HUES64 (cell line): ENCODE measurements around the gene DISC1.
"Not testable (repeated sequence)": the region's sequence is repeated elsewhere in the genome, so short reads cannot be mapped to it uniquely, and the experiment has no call there.

Source experiments
- H3K27ac ChIP-seq: 2 replicates; pipeline ENCODE4 v1.7.0; 2013; ENCODE audit warnings: low read depth, low read length, inconsistent platforms
- H3K27me3 ChIP-seq: 2 replicates; pipeline ENCODE4 v1.6.1; 2013; ENCODE audit warnings: mild to moderate bottlenecking, low read length; ENCODE audit not compliant: insufficient read depth
- H3K36me3 ChIP-seq: 2 replicates; pipeline ENCODE4 v1.6.1; 2013; ENCODE audit warnings: mild to moderate bottlenecking, low read length; ENCODE audit not compliant: insufficient read depth
- H3K4me1 ChIP-seq: 2 replicates; pipeline ENCODE4 v1.6.1; 2013; ENCODE audit warnings: mild to moderate bottlenecking, low read length, moderate library complexity; ENCODE audit not compliant: insufficient read depth
- H3K4me3 ChIP-seq: 2 replicates; pipeline ENCODE4 v1.5.1; 2013; ENCODE audit warnings: mild to moderate bottlenecking, low read length, moderate library complexity
- H3K9ac ChIP-seq: 2 replicates; pipeline ENCODE4 v1.6.1; 2013; ENCODE audit warnings: mild to moderate bottlenecking, low read depth, low read length
- H3K9me3 ChIP-seq: 2 replicates; pipeline ENCODE4 v1.6.1; 2013; ENCODE audit warnings: low read depth, low read length; ENCODE audit not compliant: insufficient read depth
- WGBS: fragments of 150-250, 120-280 bp; methylation state at CpG from one replicate; pipeline ENCODE4 v1.1.7; 2013; ENCODE audit warnings: missing lambda C conversion rate; 5-methylcytosine and 5-hydroxymethylcytosine counted together

DISC1 gene

GRCh38 chr1:231625975-231626534 lies 535 bp upstream of the DISC1 start:
- Histone ChIP-seq H3K9me3 (no peaks in the 10 kb centered on the region), H3K27me3 (peaks cover 42% of the 10 kb centered on the region), H3K4me1 (peaks cover 9% of the 10 kb centered on the region), H3K9ac (no peak overlapping the region; the same call in 1 of the 2 replicates), H3K36me3 (no peaks in the 10 kb centered on the region), H3K27ac (no peak overlapping the region), H3K4me3 (peak overlapping the region; percentile 81)
- WGBS = 51% methylated on average over 7 of the region's 7 CpGs

- Histone ChIP-seq H3K27ac (no peak overlapping the region), H3K9ac (peak overlapping the region; percentile 50), H3K4me3 (peak overlapping the region; percentile 81), H3K9me3 (no peaks in the 10 kb centered on the region), H3K36me3 (no peaks in the 10 kb centered on the region), H3K4me1 (peaks cover 9% of the 10 kb centered on the region), H3K27me3 (peaks cover 32% of the 10 kb centered on the region)
- WGBS = 1% methylated on average over 49 of the region's 49 CpGs
These were observed 493 bp downstream of the DISC1 start for GRCh38 chr1:231626951-231627614.

GRCh38 chr1:231628207-231628876 lies 1.8 kb downstream of the DISC1 start:
- WGBS = 89% methylated on average over 5 of the region's 5 CpGs
- peaks cover 9% of the 10 kb centered on the region for H3K4me1 ChIP-seq
- H3K9ac ChIP-seq = no peak overlapping the region
- no peaks in the 10 kb centered on the region for H3K9me3 ChIP-seq
- H3K36me3 ChIP-seq = no peaks in the 10 kb centered on the region
- H3K27me3 ChIP-seq = peaks cover 19% of the 10 kb centered on the region
- no peak overlapping the region for H3K27ac ChIP-seq
- H3K4me3 ChIP-seq = no peak overlapping the region

- Histone ChIP-seq H3K27ac (no peak overlapping the region), H3K36me3 (no peaks in the 10 kb centered on the region), H3K9ac (no peak overlapping the region), H3K4me3 (no peak overlapping the region), H3K27me3 (peaks cover 13% of the 10 kb centered on the region), H3K9me3 (no peaks in the 10 kb centered on the region), H3K4me1 (peaks cover 9% of the 10 kb centered on the region)
- WGBS = 88% methylated on average over 6 of the region's 6 CpGs
These were observed 2.5 kb downstream of the DISC1 start for GRCh38 chr1:231629132-231629531.

- Histone ChIP-seq H3K4me1 (peaks cover 8% of the 10 kb centered on the region), H3K4me3 (no peak overlapping the region), H3K9ac (no peak overlapping the region), H3K36me3 (no peaks in the 10 kb centered on the region), H3K9me3 (no peaks in the 10 kb centered on the region), H3K27ac (no peak overlapping the region), H3K27me3 (peaks cover 10% of the 10 kb centered on the region)
- 92% methylated on average over 10 of the region's 10 CpGs for WGBS
These were observed 4.1 kb downstream of the DISC1 start for GRCh38 chr1:231630558-231631205.

- H3K27ac ChIP-seq = no peak overlapping the region
- no peaks in the 10 kb centered on the region for H3K36me3 ChIP-seq
- H3K4me1 ChIP-seq = peaks cover 6% of the 10 kb centered on the region
- H3K9ac ChIP-seq = no peak overlapping the region
- H3K27me3 ChIP-seq = peaks cover 6% of the 10 kb centered on the region
- no peaks in the 10 kb centered on the region for H3K9me3 ChIP-seq
- H3K4me3 ChIP-seq = no peak overlapping the region
- WGBS = 97% methylated on average over 3 of the region's 4 CpGs
These were observed 5.1 kb downstream of the DISC1 start for GRCh38 chr1:231631717-231632116.

GRCh38 chr1:231632119-231632518 lies 5.5 kb downstream of the DISC1 start:
- Histone ChIP-seq H3K4me1 (peaks cover 6% of the 10 kb centered on the region), H3K27me3 (peaks cover 6% of the 10 kb centered on the region), H3K4me3 (no peak overlapping the region), H3K27ac (no peak overlapping the region), H3K9ac (no peak overlapping the region), H3K9me3 (no peaks in the 10 kb centered on the region), H3K36me3 (no peaks in the 10 kb centered on the region)
- WGBS = 94% methylated on average over 3 of the region's 3 CpGs

GRCh38 chr1:231634323-231635013 lies 7.9 kb downstream of the DISC1 start:
- Histone ChIP-seq H3K27me3 (no peaks in the 10 kb centered on the region), H3K27ac (no peak overlapping the region), H3K4me3 (no peak overlapping the region), H3K36me3 (no peaks in the 10 kb centered on the region), H3K4me1 (peaks cover 3% of the 10 kb centered on the region; the same call in 1 of the 2 replicates), H3K9me3 (no peaks in the 10 kb centered on the region), H3K9ac (no peak overlapping the region)
- WGBS = 93% methylated on average over 5 of the region's 6 CpGs

GRCh38 chr1:231636157-231636556 lies 9.6 kb downstream of the DISC1 start:
- Histone ChIP-seq H3K4me1 (peaks cover 3% of the 10 kb centered on the region; the same call in 1 of the 2 replicates), H3K4me3 (no peak overlapping the region), H3K27me3 (no peaks in the 10 kb centered on the region), H3K9me3 (no peaks in the 10 kb centered on the region), H3K27ac (no peak overlapping the region), H3K9ac (no peak overlapping the region), H3K36me3 (no peaks in the 10 kb centered on the region)
- 34% methylated on average over 2 of the region's 4 CpGs for WGBS

- not testable (repeated sequence) for H3K9me3 ChIP-seq, H3K36me3 ChIP-seq, H3K27ac ChIP-seq, H3K9ac ChIP-seq, H3K4me1 ChIP-seq, H3K27me3 ChIP-seq, H3K4me3 ChIP-seq
- WGBS = 96% methylated on average over 2 of the region's 2 CpGs
These were observed 10.3 kb downstream of the DISC1 start for GRCh38 chr1:231636922-231637321.

GRCh38 chr1:231638647-231639046 lies 12.1 kb downstream of the DISC1 start:
- Histone ChIP-seq H3K36me3 (no peaks in the 10 kb centered on the region), H3K4me3 (no peak overlapping the region), H3K4me1 (peaks cover 3% of the 10 kb centered on the region; the same call in 1 of the 2 replicates), H3K9ac (no peak overlapping the region), H3K27me3 (no peaks in the 10 kb centered on the region), H3K27ac (no peak overlapping the region), H3K9me3 (no peaks in the 10 kb centered on the region)
- no CpG with 5 or more reads among the region's 1 CpG for WGBS
